Cardiac fibroblast (primary cell): ENCODE measurements around the gene PMCH.

ENCODE experiments used
- DNase-seq, 2 donors: peaks; one replicate each; pipeline versions ENCODE4 v3.0.0 to v3.0.0-alpha.2; 2010; ENCODE audit warnings: low read depth in 2 of 2
- H3K4me3 ChIP-seq, 2 donors: replicated peaks in 1 of 2; 1 replicate in 1 of 2; 2 replicates in 1 of 2; pipeline ENCODE4 v1.5.1; 2011; ENCODE audit warnings: low read depth in 2 of 2, low read length in 2 of 2, mild to moderate bottlenecking in 2 of 2, moderate library complexity in 1 of 2
- CTCF ChIP-seq: IDR thresholded peaks from one replicate; pipeline ENCODE4 v1.5.1; 2011; ENCODE audit warnings: low read depth, mild to moderate bottlenecking, low read length, inconsistent platforms

The PMCH gene

DNA sequence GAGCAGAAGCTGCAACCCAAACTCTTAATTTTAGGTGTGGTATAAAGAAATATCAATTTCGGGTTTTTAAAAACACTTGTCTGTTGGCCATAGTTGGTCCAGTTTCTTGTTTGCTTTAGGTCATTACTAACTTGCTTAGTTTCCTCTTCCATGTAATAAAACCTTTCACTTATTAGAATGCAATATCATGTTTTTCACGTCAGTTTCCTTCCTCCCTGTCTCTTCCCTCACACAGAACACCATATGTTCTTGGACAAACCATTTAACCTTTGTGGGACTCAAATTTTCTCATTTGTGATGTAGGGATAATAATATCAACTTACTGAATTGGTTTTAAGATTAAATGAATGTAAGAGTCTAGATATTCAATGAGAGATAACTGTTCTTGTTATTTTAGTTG, 22.9 kb downstream of the PMCH start:
- no peak for DNase-seq
- H3K4me3 ChIP-seq = no peak overlapping the region
- TF ChIP-seq CTCF = no peak

DNA sequence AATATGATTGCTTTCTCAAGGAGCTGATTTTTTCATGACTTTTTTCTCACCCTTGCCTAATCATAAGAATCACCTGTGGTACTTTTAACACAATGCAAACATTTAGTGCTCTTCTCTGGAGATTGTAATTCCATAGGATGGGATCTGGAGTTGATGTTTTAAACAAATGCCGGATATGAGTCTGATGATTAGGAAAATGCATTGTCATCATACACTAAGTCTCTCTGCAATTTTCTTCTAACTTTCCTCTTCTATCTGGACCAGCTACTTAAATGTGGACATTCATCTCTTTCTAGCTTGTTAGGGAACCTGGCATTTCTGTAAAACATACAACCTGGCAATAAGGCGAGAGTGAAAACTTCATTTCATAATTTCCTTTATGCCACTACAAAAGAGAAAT, 23.5 kb downstream of the PMCH start:
- no peak for TF ChIP-seq CTCF
- no peak for DNase-seq

DNA sequence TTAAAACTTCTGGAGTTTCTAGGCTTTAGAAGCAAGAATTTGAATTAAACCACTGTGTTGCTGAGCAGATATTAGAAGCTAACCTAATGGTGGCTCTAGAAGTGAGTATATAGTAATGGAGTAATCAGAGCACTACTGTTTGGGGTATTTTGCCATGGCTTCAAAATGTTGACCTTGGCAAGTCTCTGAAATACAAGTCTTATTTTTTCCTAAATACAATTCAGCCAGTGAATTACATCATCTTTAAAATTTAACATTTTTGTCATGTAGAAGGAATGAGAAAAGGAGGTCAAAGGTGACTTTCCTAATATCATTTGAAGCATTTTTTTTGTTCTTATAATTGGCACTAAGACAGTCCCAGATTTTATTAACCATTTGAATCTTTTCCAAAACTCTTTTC, 25.2 kb downstream of the PMCH start:
- TF ChIP-seq CTCF = no peak
- no peak overlapping the region for H3K4me3 ChIP-seq
- DNase-seq = peak; percentile 87 to 91

More for the DNA sequence above, 23.5 kb downstream of the PMCH start:
- no peak overlapping the region for H3K4me3 ChIP-seq

- H3K4me3 ChIP-seq = no peak overlapping the region
- no peak for TF ChIP-seq CTCF
- DNase-seq = no peak
Observed at GRCh38 chr12:102171951-102172350, 25.7 kb downstream of the PMCH start.

DNA sequence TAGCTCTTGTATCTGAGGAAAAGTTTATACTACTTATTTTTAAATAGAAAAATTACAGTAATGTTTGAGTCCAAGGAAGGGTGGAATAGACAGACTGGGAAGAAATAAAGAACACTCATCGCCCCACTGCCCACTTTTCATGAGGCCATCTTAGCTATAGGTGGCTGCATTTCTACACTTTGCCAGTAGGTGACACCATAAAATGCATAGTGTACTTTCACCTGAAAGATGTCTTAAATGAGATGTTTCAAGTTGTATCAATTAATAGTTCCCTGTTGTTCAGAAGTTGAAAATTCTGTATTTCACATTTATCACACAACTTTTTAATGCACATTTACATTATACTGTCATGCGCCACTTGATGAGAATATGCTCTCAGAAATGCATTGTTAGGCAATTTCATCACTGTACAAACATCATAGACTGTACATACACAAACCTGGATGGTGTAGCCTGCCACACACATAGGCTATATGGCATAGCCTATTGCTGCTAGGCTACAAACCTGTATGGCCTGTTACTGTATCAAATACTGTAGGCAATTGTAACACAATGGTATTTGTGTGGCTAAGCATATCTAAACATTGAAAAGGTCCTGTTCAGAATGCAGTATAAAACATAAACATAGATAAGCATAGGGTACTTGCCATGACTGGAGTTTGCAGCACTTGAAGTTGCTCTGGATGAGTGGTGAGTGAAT, 27.6 kb downstream of the PMCH start:
- peak; percentile 73 for TF ChIP-seq CTCF
- no peak overlapping the region for H3K4me3 ChIP-seq
- DNase-seq = peak; percentile 56 to 58

- no peak overlapping the region for H3K4me3 ChIP-seq
- peak; percentile 5 to 28 for DNase-seq
- no peak for TF ChIP-seq CTCF
Observed at GRCh38 chr12:102167821-102168604, 29.6 kb downstream of the PMCH start.
